Measurements from ENCODE around the gene GLI3. TPM values are rescaled to one million over a fixed set of nuclear protein-coding genes. Genes with fewer than 3 reads are reported as not detected.

Gene GLI3
- total RNA-seq, 1 experiment from 2014 or later: 45.0 TPM

GRCh38 chr7:41970941-41971340 is 266.1 kb downstream of the GLI3 start:
- H3K4ac ChIP-seq (ENCODE audit: low read depth, low read length): no peak overlapping the region
- H3K27ac ChIP-seq (ENCODE audit: insufficient read length, low read depth, low read length): no peak overlapping the region
- no peak overlapping the region for H3K4me3 Mint-ChIP-seq
- H4K20me1 ChIP-seq (ENCODE audit: control insufficient read depth, insufficient read depth, insufficient read length): no peaks in the 10 kb centered on the region
- H3K4me1 Mint-ChIP-seq: no peaks in the 10 kb centered on the region
- no peaks in the 10 kb centered on the region for H3K9me3 ChIP-seq (ENCODE audit: control insufficient read depth, low read depth, low read length)
- H3K4me2 ChIP-seq (ENCODE audit: insufficient read depth, insufficient read length, low read length): no peak overlapping the region
- no peak overlapping the region for H2BK120ac ChIP-seq (ENCODE audit: low read depth, low read length, poor library complexity, severe bottlenecking)
- H3K56ac ChIP-seq (ENCODE audit: insufficient read length, low read depth, low read length): no peak overlapping the region
- no peak for TF ChIP-seq CTCF (conservative IDR thresholded peaks at IDR 0.05)
- no peak overlapping the region for H2AK5ac ChIP-seq (ENCODE audit: insufficient read length, low read length)
- no peaks in the 10 kb centered on the region for H3K23me2 ChIP-seq (ENCODE audit: insufficient read length, low read depth, low read length, poor library complexity, severe bottlenecking)
- no peak overlapping the region for H2BK12ac ChIP-seq (ENCODE audit: insufficient read length, low read depth, low read length)
- no peaks in the 10 kb centered on the region for H3K4me1 ChIP-seq (ENCODE audit: insufficient read depth, low read length)
- no peaks in the 10 kb centered on the region for H3K27me3 Mint-ChIP-seq (ENCODE audit: low read depth)
- H2AFZ ChIP-seq (ENCODE audit: low read length): no peak overlapping the region
- no peak overlapping the region for H2BK20ac ChIP-seq (ENCODE audit: low read depth, low read length, poor library complexity, severe bottlenecking)
- H3K9me3 Mint-ChIP-seq: no peaks in the 10 kb centered on the region
- no peaks in the 10 kb centered on the region for H3K79me2 ChIP-seq (ENCODE audit: insufficient read depth, low read length)
- H3K79me1 ChIP-seq (ENCODE audit: insufficient read depth, low read depth, low read length, poor library complexity, severe bottlenecking): no peaks in the 10 kb centered on the region
- DNase-seq: no peak
- H3T11ph ChIP-seq (ENCODE audit: low read length): no peak overlapping the region
- H3K18ac ChIP-seq (ENCODE audit: insufficient read length, low read depth, low read length): no peak overlapping the region
- no peak overlapping the region for H4K5ac ChIP-seq (ENCODE audit: insufficient read length, low read depth, low read length)
- H3K9ac ChIP-seq (ENCODE audit: extremely low read depth, insufficient read length, low read length): no peak overlapping the region
- H3K27ac Mint-ChIP-seq: no peak overlapping the region
- no peak overlapping the region for H2BK15ac ChIP-seq (ENCODE audit: low read depth, low read length)
- no peak overlapping the region for H3K23ac ChIP-seq (ENCODE audit: insufficient read length, low read depth, low read length)
- no peak overlapping the region for H4K8ac ChIP-seq (replicated peaks; ENCODE audit: insufficient read length, low read depth, low read length)
- no peak overlapping the region for H2BK5ac ChIP-seq (ENCODE audit: insufficient read length, low read length)
- no peaks in the 10 kb centered on the region for H3K27me3 ChIP-seq (ENCODE audit: insufficient read depth, low read length)
- H3K36me3 Mint-ChIP-seq (ENCODE audit: insufficient read depth in 1 of 3, low read depth in 3 of 3): peaks cover 12 to 37% (median 21%) of the 10 kb centered on the region in 3 experiments; a peak in 6 of 7 replicates
- H4K91ac ChIP-seq (ENCODE audit: insufficient read length, low read depth, low read length): no peak overlapping the region
- no peak overlapping the region for H3K14ac ChIP-seq (ENCODE audit: insufficient read depth, low read length)
- no CpG with 5 or more reads among the region's 5 CpGs for WGBS (ENCODE audit: extremely low coverage, insufficient read length, low lambda C conversion rate)
